Brain pericyte (primary cell): Measurements from ENCODE around the gene NEK7.

ENCODE experiments used
- DNase-seq: peaks from one replicate; pipeline ENCODE4 v3.0.0-alpha.2; 2012; ENCODE audit warnings: low read depth, low spot score

The NEK7 gene

DNA sequence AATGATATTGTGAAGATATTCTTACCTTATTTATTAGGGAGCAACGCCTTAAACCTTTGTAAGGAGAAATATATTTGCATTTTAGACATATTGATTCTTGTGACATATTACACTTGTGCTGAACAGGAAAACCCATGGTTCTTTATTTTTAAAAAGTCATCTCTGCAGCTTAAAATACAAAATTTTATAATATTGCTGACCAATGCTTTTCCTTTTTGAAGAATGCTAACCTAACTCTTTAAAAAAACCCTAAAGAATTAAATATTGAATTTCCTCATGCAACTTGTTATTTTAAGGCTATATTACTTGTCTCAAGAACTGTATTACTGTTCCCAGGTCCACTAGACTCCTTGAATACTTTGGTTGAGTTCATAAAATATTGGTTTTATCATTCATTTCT, 99.0 kb downstream of the NEK7 start:
- no peak for DNase-seq

DNA sequence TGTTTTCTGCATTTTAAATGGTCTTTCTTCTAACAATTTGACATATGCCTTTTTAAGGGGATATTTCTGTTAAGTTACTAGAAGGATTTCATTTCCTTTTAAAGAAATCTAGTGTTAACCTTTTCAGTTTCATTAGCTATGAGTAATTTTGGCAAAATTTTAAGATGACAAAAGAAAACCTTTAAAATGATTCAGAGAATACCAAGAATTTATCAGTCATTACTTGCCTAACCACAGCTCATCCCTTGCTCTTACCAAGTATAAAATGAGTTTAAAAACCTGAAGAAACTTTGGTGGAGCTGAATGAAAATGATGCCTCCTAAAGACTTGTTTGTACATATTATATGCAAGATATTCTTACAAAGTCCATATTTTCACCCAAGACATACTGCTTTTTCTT, 101.7 kb downstream of the NEK7 start:
- no peak for DNase-seq

DNA sequence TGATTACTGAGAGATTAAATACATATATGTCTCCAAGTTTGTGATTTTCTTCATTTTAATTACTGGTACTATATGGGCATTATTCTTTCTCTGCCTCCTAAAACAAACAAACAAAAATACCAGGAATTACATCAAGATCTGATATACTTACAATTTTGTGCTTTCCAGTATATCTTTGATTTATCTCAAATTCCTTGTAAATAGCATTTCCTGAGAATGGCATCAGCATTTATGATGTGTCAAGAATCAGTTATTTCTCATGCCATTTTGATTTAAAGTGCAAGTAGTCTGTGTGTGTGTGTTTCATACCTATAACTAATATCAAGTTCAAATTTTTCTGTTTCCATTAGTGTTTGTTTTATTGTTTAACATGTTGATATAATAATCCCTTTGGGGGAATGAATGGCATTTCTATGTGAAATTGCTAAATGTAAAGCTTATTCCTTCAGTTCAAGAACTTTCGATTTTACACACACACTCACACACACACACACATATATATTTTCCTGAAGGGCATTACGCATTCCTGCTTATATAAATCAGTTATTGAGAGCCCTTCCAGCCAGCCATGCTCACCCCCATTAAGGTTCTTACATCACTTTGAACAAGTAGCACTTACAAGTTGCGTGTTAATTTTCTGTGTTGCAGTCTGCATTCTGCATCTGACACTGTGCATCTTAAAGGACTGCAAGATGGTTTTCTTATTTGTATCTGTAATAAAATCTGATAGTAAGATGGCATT, 102.7 kb downstream of the NEK7 start:
- no peak for DNase-seq

DNA sequence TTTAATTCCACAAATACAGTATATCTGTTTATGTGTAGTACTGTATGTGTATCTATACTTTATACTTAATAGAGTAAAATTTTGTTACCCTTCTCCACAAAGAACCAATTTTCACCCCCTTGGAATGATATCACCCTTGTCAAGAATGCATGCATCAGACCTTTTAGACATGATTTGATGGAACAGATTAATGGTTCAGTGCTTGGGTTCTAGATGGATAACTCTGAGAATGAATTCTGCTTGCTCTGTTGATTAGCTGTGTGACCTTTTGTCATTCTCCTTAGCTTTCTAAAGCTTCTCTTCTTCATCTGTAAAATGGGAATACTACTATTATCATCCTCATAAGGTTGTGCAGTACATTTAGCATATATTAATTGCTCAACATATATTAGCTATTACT, 105.1 kb downstream of the NEK7 start:
- no peak for DNase-seq

DNA sequence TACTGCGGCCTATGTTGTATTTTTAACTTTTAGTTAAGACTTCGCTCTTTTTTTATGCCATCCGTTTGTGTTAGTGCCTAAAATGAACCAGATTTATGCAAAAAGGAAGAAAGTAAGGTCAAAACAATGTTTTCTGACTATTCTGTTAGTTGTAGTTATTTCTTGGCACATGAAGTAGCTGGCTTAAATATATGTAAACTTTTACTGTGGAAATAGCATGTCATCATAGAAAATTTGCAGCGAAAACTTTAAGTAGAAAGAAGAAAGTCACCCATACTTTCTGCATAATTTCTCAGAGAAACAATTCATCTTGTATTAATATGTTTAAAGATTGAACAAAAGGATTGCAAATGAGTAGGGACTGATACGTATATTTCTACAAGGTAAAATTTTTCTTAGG, 106.4 kb downstream of the NEK7 start:
- DNase-seq: no peak

DNA sequence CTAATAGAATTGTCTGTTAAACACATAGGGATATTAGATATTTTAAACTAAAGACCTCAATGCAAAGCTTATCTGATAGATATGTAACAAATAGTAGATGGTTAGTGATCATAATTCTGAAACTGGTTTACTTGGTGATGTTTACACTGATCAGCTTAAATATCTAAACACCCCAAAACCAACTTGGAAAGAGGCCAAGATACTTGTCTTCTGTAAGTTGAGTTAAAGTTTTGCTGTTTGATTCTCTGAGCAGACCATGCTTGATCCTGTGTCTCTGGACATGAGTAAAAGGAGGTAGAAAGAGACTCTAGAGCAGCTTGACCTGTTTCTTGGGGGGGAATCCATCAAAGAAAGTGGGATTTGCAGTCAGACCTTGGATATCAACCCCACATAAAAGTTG, 107.5 kb downstream of the NEK7 start:
- DNase-seq: no peak

DNA sequence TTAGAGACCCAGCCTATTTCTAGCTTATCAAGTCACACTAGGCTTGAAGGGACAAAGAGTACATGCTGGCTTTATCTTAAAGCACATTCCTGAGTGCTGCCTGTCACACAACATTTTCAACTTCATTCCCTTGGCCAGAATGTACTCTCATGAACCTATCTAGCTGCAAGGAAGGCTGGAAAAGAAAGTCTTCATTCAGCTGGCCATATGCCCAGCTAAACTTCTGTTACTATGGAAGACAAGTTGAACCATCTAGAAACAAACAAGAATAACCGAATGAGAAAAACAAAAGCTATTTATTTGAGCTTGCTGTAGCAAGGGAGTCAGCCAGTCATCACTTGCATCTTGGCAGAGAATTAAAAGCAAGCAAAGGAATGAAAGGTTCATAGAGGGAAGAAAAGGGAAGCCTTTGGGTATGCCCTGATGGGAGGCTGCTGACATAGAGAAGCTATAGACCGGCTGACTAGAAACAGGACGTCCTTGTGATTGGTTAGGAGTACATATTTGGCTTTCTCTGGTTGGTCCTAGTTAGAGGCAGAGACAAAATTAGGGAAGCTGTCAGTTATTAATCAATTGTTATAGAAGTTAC, 108.4 kb downstream of the NEK7 start:
- no peak for DNase-seq

DNA sequence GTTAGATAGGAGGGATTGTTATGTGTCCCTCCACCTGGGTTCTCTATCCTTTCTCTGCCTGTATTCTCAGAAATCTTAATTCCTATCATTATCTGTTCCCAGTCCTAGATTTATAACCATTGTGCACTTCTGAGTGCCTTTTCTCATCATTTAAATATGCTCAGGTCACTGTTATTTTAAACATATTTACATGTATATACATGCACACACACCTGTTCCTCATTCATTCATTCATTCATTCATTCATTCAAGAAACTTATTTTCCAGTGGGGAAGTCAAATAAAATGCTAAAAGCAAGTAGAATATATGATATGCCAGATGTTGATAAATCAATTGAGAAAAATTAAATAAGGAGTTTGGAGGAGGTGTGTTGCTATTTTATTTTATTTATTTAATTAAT, 110.3 kb downstream of the NEK7 start:
- DNase-seq: no peak

DNA sequence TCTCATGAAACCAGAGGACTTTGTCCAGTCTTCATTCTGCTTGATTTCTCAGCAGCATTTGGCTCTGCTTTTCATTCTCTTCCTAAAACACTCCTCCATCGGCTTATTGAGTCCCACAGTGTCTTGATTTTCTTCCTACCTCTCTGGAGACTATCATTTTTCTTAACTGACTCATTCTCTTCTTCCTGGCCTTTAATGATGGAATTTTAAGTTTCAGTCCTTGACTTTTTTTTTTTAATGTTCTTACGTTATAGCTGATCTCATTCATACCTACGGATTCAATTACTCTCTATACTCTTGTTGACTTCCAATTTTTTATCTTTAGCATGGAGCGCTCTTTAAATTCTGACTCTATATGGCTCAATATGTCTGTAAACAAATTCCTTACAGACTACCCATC, 111.1 kb downstream of the NEK7 start:
- no peak for DNase-seq

DNA sequence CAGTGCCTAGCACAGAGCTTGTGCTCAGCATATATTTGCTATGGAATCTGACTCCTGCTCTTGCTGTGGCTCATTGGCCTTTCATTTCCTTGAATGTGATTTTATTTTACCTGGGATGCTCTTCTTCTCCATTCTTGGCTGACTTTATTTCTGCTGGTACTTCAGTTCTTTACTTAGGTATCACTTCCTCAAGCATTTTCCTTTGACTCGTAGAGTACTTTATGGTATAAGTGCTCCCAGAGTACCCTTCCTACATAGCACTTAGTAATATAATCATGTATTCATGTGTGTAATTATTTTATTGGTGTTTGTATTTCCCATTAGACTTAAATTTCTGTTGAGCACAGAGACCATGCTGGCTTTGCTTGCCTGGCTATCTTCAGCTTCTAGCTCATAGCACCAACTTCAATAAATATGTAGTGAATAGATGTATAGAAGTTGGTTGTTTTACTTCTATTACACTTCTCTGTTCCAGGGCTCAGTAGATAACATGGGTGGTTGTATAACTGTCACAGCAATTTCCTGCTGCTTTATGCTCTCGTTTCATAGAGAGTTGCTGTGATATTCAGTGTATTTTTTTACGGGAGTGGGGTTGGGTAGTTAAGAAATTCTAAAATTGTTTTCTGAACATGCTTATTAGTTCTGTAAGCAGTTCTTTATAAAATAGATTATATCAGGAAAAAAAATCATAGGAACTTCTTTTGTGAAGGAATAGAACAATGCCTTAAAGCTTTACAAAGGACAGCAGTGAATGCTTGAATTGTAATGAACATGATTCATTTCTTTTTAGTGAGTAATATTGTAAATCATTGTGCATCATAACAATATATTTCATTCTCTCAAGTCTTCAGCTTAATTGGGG, 112.2 kb downstream of the NEK7 start:
- no peak for DNase-seq

DNA sequence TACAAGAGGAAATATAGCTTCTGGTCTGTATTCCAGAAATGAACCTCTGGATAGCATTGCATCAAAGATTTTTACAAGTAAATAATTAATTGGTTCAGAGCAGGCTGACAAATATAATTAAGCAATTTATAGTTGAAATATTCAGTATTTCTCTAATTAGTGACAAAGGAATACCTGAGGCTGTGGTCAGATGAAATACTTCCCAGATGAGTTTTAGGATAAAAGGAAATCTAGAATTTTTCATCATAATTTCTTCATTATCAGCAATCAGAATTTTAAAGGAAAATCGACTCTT, 112.8 kb downstream of the NEK7 start:
- no peak for DNase-seq

DNA sequence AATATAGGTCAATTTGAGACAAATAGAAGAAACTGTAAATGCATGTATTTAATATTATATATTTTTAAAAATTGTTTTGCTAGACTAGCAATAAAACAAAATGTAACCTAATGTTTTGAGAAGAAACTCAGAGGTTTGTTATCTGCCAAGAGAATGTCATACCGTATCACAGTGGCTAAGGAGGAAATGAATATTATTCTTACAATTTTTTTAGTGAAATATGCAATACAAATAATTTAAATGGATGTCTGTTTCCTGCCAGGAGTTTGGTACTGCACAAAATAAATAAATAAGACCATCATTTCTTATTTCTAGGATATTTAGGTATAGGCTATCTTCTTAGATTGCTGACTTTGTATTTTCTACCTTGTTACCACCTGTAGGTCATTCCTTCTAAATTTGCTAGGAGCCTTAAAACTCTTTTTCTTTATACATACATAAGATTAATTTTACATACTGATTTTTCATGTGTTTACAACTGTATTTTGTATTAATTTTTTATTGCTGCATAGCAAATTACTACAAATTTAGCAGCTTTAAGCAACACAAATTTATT, 113.6 kb downstream of the NEK7 start:
- no peak for DNase-seq

DNA sequence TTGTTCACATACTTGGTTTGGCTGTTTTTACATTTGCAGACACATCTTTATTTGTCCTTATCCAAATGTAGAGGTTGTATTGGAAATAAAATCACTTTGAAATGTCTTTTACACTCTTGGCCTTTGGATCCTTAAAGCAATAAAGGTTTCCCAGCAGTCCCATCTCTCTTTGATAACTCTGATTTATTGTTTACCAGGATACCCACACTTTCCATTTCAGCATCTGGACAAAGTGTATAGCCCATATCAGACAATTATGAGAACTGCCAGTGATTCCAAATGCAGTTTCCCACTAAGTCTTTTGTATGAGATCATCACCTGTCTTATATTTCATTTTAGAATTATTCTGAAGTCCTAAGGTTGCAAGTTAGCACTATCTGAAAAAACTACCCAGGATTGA, 114.7 kb downstream of the NEK7 start:
- no peak for DNase-seq

DNA sequence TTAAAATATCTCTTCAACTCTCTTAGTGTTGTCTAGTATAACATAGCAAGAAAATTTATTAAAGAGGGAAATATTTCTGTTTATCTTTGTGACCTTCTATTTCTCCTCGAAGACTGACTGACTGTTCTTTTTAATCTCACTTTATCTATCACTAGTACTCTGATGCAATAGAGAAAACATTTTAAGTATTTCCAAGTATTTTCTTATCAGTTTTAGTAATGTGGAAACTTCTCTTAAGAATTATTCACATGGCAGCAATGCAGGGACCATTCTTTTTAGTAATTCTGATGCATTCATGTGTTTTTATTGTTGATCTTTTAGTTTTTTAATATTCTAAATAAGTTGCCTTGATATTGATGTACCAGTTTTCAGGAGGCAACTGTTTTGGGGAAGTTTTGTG, 115.7 kb downstream of the NEK7 start:
- no peak for DNase-seq

DNA sequence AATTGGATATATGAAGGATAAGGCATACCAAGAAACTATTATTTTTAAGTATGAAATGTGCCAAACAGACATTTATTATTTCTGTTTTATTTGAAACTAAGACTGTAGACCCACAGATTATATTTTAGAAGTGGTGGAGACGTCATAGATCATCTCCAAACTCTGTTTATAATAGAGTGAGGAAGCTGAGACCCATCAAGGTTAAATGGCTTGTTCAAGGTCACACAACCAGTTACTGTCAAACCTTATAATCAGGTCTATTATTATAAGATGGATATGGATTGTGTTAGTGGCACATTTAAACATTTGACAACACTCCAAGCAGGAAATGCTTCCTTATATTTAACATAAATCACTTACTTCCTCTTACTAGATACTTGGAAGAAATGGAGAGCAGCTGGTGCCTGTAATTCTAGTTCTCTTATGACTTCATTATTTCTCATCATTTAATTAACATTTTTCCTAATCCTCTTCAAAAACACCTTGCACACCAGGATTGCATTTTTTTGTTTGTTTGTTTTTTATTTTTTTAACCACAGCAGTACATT, 117.0 kb downstream of the NEK7 start:
- DNase-seq: no peak

DNA sequence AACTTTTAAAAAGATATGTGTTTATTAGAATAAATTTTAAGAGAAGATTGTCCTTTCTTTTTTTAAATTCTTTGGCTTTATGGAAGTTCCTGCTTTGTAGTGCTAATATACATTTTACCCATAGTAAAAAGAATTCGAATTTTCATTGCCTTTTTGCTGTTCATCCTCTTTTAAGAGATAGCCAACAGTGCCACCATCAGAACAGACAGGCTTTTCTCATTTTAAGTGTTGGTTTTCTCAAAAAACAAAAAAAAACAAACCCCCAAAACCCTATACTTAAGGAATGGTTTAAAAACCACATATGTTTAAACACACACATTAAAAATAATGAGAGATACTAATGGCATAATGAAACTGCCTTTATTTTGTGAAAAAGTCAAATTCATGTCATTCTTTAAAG, 118.8 kb downstream of the NEK7 start:
- no peak for DNase-seq

DNA sequence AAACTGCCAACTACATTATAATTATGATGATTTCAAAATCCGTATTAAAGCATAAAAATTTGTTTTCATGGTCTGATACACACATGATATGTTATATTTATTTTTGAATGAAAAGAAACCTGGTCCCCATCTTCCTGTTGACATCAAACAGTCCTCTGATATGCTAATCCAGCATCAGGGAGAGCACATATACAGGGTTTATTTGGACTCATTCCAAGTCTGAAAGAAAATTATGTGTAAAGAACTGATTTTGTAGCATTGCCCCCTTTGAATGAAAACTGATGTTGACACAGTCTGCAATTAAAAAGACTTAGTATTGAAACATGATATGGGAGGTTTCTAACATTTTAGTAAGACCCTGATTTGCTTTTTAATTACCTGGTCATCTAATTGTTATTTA, 119.4 kb downstream of the NEK7 start:
- no peak for DNase-seq

DNA sequence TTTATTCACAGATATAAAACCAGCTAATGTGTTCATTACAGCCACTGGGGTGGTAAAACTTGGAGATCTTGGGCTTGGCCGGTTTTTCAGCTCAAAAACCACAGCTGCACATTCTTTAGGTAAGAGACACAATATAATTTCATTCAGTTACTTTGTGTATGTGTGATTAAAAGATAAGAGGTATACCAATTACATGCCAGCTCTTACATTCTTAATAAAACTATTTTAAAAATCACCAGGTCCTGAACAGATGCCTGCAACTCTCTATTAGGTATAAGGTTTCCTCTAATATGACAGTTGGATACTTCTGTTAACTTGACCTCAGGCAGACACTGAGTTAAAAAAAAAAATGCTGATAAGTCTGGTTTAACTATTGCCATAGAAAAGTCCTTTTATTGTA, 122.1 kb downstream of the NEK7 start:
- no peak for DNase-seq

DNA sequence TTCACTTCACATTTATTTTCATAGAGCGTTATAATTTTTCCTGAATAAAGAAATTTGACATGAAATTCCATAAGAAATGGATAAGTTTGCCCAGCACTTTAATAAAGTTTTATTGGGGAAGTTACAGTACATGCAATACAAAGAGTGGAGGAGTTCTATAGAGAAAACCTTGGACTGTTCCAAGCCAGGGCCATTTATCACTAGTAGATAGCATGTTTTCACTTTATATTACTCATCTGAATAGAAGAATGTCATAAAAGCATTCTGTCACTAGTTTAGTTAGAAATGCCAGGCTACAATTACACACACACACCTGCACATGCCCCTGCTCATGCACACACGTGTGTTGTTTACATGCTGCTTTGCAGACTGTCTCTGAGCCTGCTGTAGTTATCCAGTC, 123.3 kb downstream of the NEK7 start:
- no peak for DNase-seq

DNA sequence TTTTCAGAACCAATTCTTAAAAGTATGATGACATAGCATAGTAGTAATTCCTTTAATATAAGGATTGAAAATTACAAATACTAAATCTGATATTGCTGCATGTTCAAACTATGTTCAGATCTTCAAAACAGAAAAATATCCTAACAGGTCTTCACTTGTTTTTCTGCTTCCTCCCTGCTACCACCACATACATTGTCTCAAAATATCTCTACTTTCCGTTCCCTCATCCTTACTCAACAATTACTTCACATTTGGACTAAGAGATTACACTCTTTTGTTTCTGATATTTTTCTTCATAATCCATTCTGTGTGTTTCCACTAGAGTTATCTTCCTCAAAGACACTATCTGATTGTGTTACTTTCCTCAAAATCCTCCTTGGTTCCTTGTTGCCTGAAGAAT, 125.1 kb downstream of the NEK7 start:
- no peak for DNase-seq

DNA sequence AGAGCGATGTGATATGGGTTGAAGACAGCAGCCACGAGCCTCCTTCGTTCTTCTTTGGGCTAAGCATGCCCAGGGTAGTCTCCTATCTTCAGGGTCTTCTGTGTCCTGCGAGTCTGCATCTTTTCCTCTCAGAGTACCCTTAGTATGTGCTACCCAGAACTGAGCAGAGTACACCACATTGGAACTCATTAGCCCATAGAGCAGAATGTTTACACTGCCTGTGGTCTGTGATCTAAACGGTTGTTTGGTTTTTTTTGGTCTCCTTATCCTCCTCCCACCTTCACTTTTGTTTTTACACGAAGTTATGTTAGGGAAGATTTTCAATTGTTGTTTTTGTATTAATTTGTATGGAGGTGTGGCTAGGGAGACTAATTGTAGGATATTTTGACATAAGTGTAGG, 126.4 kb downstream of the NEK7 start:
- DNase-seq: no peak

DNA sequence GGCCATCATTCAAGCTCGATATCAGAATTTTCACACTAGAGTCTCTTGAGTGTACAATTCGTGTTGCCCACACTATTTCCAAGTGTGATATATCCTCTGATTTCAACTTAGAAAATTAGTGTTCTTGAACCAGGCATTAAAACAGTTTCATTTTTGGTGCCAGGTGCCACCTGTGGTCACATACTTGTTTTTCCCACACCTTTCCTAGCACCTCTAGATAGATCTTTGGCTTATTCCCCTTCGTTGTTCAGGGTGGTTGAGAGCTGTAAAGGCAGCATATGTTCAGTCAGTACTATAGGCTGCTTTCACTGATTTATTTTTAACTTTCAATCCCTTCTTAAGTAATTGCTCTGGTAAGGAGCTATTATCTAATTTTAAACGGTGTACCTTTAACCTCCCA, 131.1 kb downstream of the NEK7 start:
- no peak for DNase-seq
